Trophoblast cell (in vitro differentiated cells and primary cell): ENCODE results near the gene CPE.

Experiments used
- DNase-seq, 2 donors: peaks; one replicate each; pipeline ENCODE4 v3.0.0-alpha.2; 2016
- H2AFZ ChIP-seq: 2 replicates; pipeline ENCODE4 v1.6.1; 2013; ENCODE audit warnings: low read length, moderate library complexity, mild to moderate bottlenecking; ENCODE audit not compliant: insufficient read depth, poor library complexity
- H2AK5ac ChIP-seq: 2 replicates; pipeline ENCODE4 v1.6.1; 2013; ENCODE audit warnings: mild to moderate bottlenecking, low read length
- H2BK120ac ChIP-seq: 2 replicates; pipeline ENCODE4 v1.6.1; 2013; ENCODE audit warnings: low read length, mild to moderate bottlenecking, moderate library complexity; ENCODE audit not compliant: insufficient read depth, poor library complexity
- H2BK12ac ChIP-seq: 2 replicates; pipeline ENCODE4 v1.6.1; 2013; ENCODE audit warnings: mild to moderate bottlenecking, low read length, moderate library complexity
- H2BK5ac ChIP-seq: 2 replicates; pipeline ENCODE4 v1.6.1; 2013; ENCODE audit warnings: low read length, low read depth, moderate library complexity, mild to moderate bottlenecking; ENCODE audit not compliant: poor library complexity
- H3K14ac ChIP-seq: 2 replicates; pipeline ENCODE4 v1.6.1; 2013; ENCODE audit warnings: mild to moderate bottlenecking, low read length
- H3K18ac ChIP-seq: 2 replicates; pipeline ENCODE4 v1.6.1; 2013; ENCODE audit warnings: mild to moderate bottlenecking, low read length
- H3K23ac ChIP-seq: 2 replicates; pipeline ENCODE4 v1.6.1; 2013; ENCODE audit warnings: low read length
- H3K27ac ChIP-seq: 2 replicates; pipeline ENCODE4 v1.5.1; 2013; ENCODE audit warnings: low read depth, mild to moderate bottlenecking, inconsistent platforms, low read length, moderate library complexity
- H3K27me3 ChIP-seq: 2 replicates; pipeline ENCODE4 v1.6.1; 2013; ENCODE audit warnings: inconsistent platforms, mild to moderate bottlenecking, low read length, moderate library complexity; ENCODE audit not compliant: insufficient read depth
- H3K36me3 ChIP-seq, 2 experiments: 1 replicate in 1 of 2; 2 replicates in 1 of 2; pipeline ENCODE4 v1.6.1; 2013; ENCODE audit warnings: low read length in 2 of 2, mild to moderate bottlenecking in 2 of 2, moderate library complexity in 1 of 2; ENCODE audit not compliant: insufficient read depth in 2 of 2, control insufficient read depth in 1 of 2
- H3K4ac ChIP-seq: 2 replicates; pipeline ENCODE4 v1.6.1; 2013; ENCODE audit warnings: low read depth, mild to moderate bottlenecking, low read length, moderate library complexity
- H3K4me1 ChIP-seq, 2 experiments: 1 replicate in 1 of 2; 2 replicates in 1 of 2; pipeline ENCODE4 v1.6.1; 2013; ENCODE audit warnings: low read length in 2 of 2, mild to moderate bottlenecking in 2 of 2, moderate library complexity in 1 of 2; ENCODE audit not compliant: insufficient read depth in 2 of 2, control insufficient read depth in 1 of 2
- H3K4me2 ChIP-seq: 2 replicates; pipeline ENCODE4 v1.6.1; 2013; ENCODE audit warnings: inconsistent platforms, mild to moderate bottlenecking, low read length, moderate library complexity
- H3K4me3 ChIP-seq: 2 replicates; pipeline ENCODE4 v1.5.1; 2013; ENCODE audit warnings: mild to moderate bottlenecking, low read depth, low read length, inconsistent platforms
- H3K79me1 ChIP-seq: one replicate; pipeline ENCODE4 v1.6.1; 2013; ENCODE audit warnings: low read length
- H3K79me2 ChIP-seq: 2 replicates; pipeline ENCODE4 v1.6.1; 2013; ENCODE audit warnings: low read length, mild to moderate bottlenecking; ENCODE audit not compliant: control insufficient read depth, insufficient read depth, poor library complexity
- H3K9ac ChIP-seq: 2 replicates; pipeline ENCODE4 v1.6.1; 2013; ENCODE audit warnings: mild to moderate bottlenecking, low read length
- H3K9me3 ChIP-seq: 2 replicates; pipeline ENCODE4 v1.6.1; 2013; ENCODE audit warnings: low read depth, mild to moderate bottlenecking, control low read depth, inconsistent platforms, low read length; ENCODE audit not compliant: insufficient read depth
- H4K12ac ChIP-seq: 2 replicates; pipeline ENCODE4 v1.6.1; 2013; ENCODE audit warnings: low read depth, mild to moderate bottlenecking, low read length, moderate library complexity
- H4K8ac ChIP-seq: 2 replicates; pipeline ENCODE4 v1.6.1; 2013; ENCODE audit warnings: low read depth, mild to moderate bottlenecking, low read length, moderate library complexity
- H4K91ac ChIP-seq: one replicate; pipeline ENCODE4 v1.6.1; 2013; ENCODE audit warnings: low read depth, mild to moderate bottlenecking, low read length, moderate library complexity
- WGBS: extraction: QIAGEN DNeasy Blood & Tissue Kit; methylation state at CpG from one replicate; pipeline ENCODE4 v1.1.7; 2013; ENCODE audit warnings: missing lambda C conversion rate; ENCODE audit not compliant: insufficient read length, insufficient coverage; ENCODE audit errors: extremely low coverage; 5-methylcytosine and 5-hydroxymethylcytosine counted together

The CPE gene

GRCh38 chr4:165375465-165375864 is 3.3 kb upstream of the CPE start:
- Histone ChIP-seq H2BK12ac (no peak overlapping the region), H3K4me1 (no peaks in the 10 kb centered on the region), H3K27ac (no peak overlapping the region), H3K79me2 (no peaks in the 10 kb centered on the region), H3K4me2 (no peak overlapping the region), H2BK5ac (no peak overlapping the region), H3K23ac (no peak overlapping the region), H3K79me1 (peaks cover 6% of the 10 kb centered on the region), H3K18ac (no peak overlapping the region), H3K4me3 (no peak overlapping the region), H2BK120ac (no peak overlapping the region), H4K8ac (no peak overlapping the region), H3K36me3 (no peaks in the 10 kb centered on the region), H3K9ac (no peak overlapping the region), H3K27me3 (no peaks in the 10 kb centered on the region), H2AK5ac (no peak overlapping the region), H3K14ac (no peak overlapping the region), H3K4ac (no peak overlapping the region), H3K9me3 (no peaks in the 10 kb centered on the region), H4K91ac (no peak overlapping the region), H4K12ac (no peak overlapping the region), H2AFZ (no peak overlapping the region)
- no peak for DNase-seq
- WGBS: no CpG with 5 or more reads among the region's 2 CpGs

GRCh38 chr4:165378398-165378744 is 437 bp upstream of the CPE start:
- Histone ChIP-seq H3K4ac (no peak overlapping the region), H3K9ac (no peak overlapping the region), H3K79me1 (peaks cover 6% of the 10 kb centered on the region), H2AFZ (no peak overlapping the region), H3K4me3 (no peak overlapping the region), H3K27me3 (no peaks in the 10 kb centered on the region), H3K18ac (no peak overlapping the region), H2BK12ac (no peak overlapping the region), H3K4me2 (peak overlapping the region; percentile 71), H3K23ac (no peak overlapping the region), H3K79me2 (no peaks in the 10 kb centered on the region), H4K8ac (no peak overlapping the region), H3K27ac (no peak overlapping the region), H4K12ac (no peak overlapping the region), H3K14ac (no peak overlapping the region), H3K4me1 (peaks cover 0 to 2% of the 10 kb centered on the region in 2 experiments), H2AK5ac (no peak overlapping the region), H2BK5ac (no peak overlapping the region), H3K9me3 (no peaks in the 10 kb centered on the region), H2BK120ac (no peak overlapping the region), H3K36me3 (no peaks in the 10 kb centered on the region), H4K91ac (no peak overlapping the region)
- DNase-seq: no peak
- no CpG with 5 or more reads among the region's 1 CpG for WGBS

- H3K14ac ChIP-seq: no peak overlapping the region
- H2BK5ac ChIP-seq: no peak overlapping the region
- H4K12ac ChIP-seq: no peak overlapping the region
- no peak overlapping the region for H3K4ac ChIP-seq
- H4K8ac ChIP-seq: no peak overlapping the region
- H3K4me1 ChIP-seq: peaks cover 4 to 5% of the 10 kb centered on the region in 2 experiments
- no peak overlapping the region for H3K9ac ChIP-seq
- H2BK120ac ChIP-seq: no peak overlapping the region
- WGBS: no CpG with 5 or more reads among the region's 11 CpGs
- no peaks in the 10 kb centered on the region for H3K27me3 ChIP-seq
- H3K27ac ChIP-seq: no peak overlapping the region
- H3K36me3 ChIP-seq: no peaks in the 10 kb centered on the region
- H3K9me3 ChIP-seq: no peaks in the 10 kb centered on the region
- H4K91ac ChIP-seq: no peak overlapping the region
- no peak overlapping the region for H2AK5ac ChIP-seq
- H3K4me2 ChIP-seq: peak overlapping the region; percentile 71
- H2AFZ ChIP-seq: no peak overlapping the region
- H2BK12ac ChIP-seq: no peak overlapping the region
- peak overlapping the region; percentile 85 for H3K4me3 ChIP-seq
- no peaks in the 10 kb centered on the region for H3K79me2 ChIP-seq
- peaks cover 6% of the 10 kb centered on the region for H3K79me1 ChIP-seq
- H3K18ac ChIP-seq: no peak overlapping the region
- DNase-seq: no peak
- H3K23ac ChIP-seq: no peak overlapping the region
These were observed 863 bp downstream of the CPE start for GRCh38 chr4:165379678-165380064.

- no peak overlapping the region for H3K4ac ChIP-seq
- no peaks in the 10 kb centered on the region for H3K36me3 ChIP-seq
- no peak overlapping the region for H3K18ac ChIP-seq
- H4K12ac ChIP-seq: no peak overlapping the region
- no peak overlapping the region for H2BK120ac ChIP-seq
- H3K27me3 ChIP-seq: no peaks in the 10 kb centered on the region
- H3K27ac ChIP-seq: no peak overlapping the region
- H3K79me2 ChIP-seq: no peaks in the 10 kb centered on the region
- H3K4me3 ChIP-seq: no peak overlapping the region
- H2BK5ac ChIP-seq: no peak overlapping the region
- no peak for DNase-seq
- WGBS: no CpG with 5 or more reads among the region's 1 CpG
- H2BK12ac ChIP-seq: no peak overlapping the region
- no peak overlapping the region for H3K23ac ChIP-seq
- no peak overlapping the region for H3K4me2 ChIP-seq
- H4K91ac ChIP-seq: no peak overlapping the region
- H4K8ac ChIP-seq: no peak overlapping the region
- peaks cover 4 to 5% of the 10 kb centered on the region in 2 experiments for H3K4me1 ChIP-seq
- H3K79me1 ChIP-seq: peaks cover 6% of the 10 kb centered on the region
- no peak overlapping the region for H3K14ac ChIP-seq
- no peak overlapping the region for H2AFZ ChIP-seq
- H2AK5ac ChIP-seq: no peak overlapping the region
- no peaks in the 10 kb centered on the region for H3K9me3 ChIP-seq
- no peak overlapping the region for H3K9ac ChIP-seq
These were observed 2.0 kb downstream of the CPE start for GRCh38 chr4:165380805-165381204.
